Trophoblast cell (in vitro differentiated cells and primary cell): ENCODE results near the gene SH3BP1.
"Not testable (repeated sequence)": the region's sequence is repeated elsewhere in the genome, so short reads cannot be mapped to it uniquely, and the experiment has no call there.

ENCODE experiments used
- DNase-seq, 2 donors: peaks; one replicate each; pipeline ENCODE4 v3.0.0-alpha.2; 2016
- H2AFZ ChIP-seq: 2 replicates; pipeline ENCODE4 v1.6.1; 2013; ENCODE audit warnings: low read length, moderate library complexity, mild to moderate bottlenecking; ENCODE audit not compliant: insufficient read depth, poor library complexity
- H2AK5ac ChIP-seq: 2 replicates; pipeline ENCODE4 v1.6.1; 2013; ENCODE audit warnings: mild to moderate bottlenecking, low read length
- H2BK120ac ChIP-seq: 2 replicates; pipeline ENCODE4 v1.6.1; 2013; ENCODE audit warnings: low read length, mild to moderate bottlenecking, moderate library complexity; ENCODE audit not compliant: insufficient read depth, poor library complexity
- H2BK12ac ChIP-seq: 2 replicates; pipeline ENCODE4 v1.6.1; 2013; ENCODE audit warnings: mild to moderate bottlenecking, low read length, moderate library complexity
- H2BK5ac ChIP-seq: 2 replicates; pipeline ENCODE4 v1.6.1; 2013; ENCODE audit warnings: low read length, low read depth, moderate library complexity, mild to moderate bottlenecking; ENCODE audit not compliant: poor library complexity
- H3K14ac ChIP-seq: 2 replicates; pipeline ENCODE4 v1.6.1; 2013; ENCODE audit warnings: mild to moderate bottlenecking, low read length
- H3K18ac ChIP-seq: 2 replicates; pipeline ENCODE4 v1.6.1; 2013; ENCODE audit warnings: mild to moderate bottlenecking, low read length
- H3K23ac ChIP-seq: 2 replicates; pipeline ENCODE4 v1.6.1; 2013; ENCODE audit warnings: low read length
- H3K27ac ChIP-seq: 2 replicates; pipeline ENCODE4 v1.5.1; 2013; ENCODE audit warnings: low read depth, mild to moderate bottlenecking, inconsistent platforms, low read length, moderate library complexity
- H3K27me3 ChIP-seq: 2 replicates; pipeline ENCODE4 v1.6.1; 2013; ENCODE audit warnings: inconsistent platforms, mild to moderate bottlenecking, low read length, moderate library complexity; ENCODE audit not compliant: insufficient read depth
- H3K36me3 ChIP-seq, 2 experiments: 1 replicate in 1 of 2; 2 replicates in 1 of 2; pipeline ENCODE4 v1.6.1; 2013; ENCODE audit warnings: low read length in 2 of 2, mild to moderate bottlenecking in 2 of 2, moderate library complexity in 1 of 2; ENCODE audit not compliant: insufficient read depth in 2 of 2, control insufficient read depth in 1 of 2
- H3K4ac ChIP-seq: 2 replicates; pipeline ENCODE4 v1.6.1; 2013; ENCODE audit warnings: low read depth, mild to moderate bottlenecking, low read length, moderate library complexity
- H3K4me1 ChIP-seq, 2 experiments: 1 replicate in 1 of 2; 2 replicates in 1 of 2; pipeline ENCODE4 v1.6.1; 2013; ENCODE audit warnings: low read length in 2 of 2, mild to moderate bottlenecking in 2 of 2, moderate library complexity in 1 of 2; ENCODE audit not compliant: insufficient read depth in 2 of 2, control insufficient read depth in 1 of 2
- H3K4me2 ChIP-seq: 2 replicates; pipeline ENCODE4 v1.6.1; 2013; ENCODE audit warnings: inconsistent platforms, mild to moderate bottlenecking, low read length, moderate library complexity
- H3K4me3 ChIP-seq: 2 replicates; pipeline ENCODE4 v1.5.1; 2013; ENCODE audit warnings: mild to moderate bottlenecking, low read depth, low read length, inconsistent platforms
- H3K79me1 ChIP-seq: one replicate; pipeline ENCODE4 v1.6.1; 2013; ENCODE audit warnings: low read length
- H3K79me2 ChIP-seq: 2 replicates; pipeline ENCODE4 v1.6.1; 2013; ENCODE audit warnings: low read length, mild to moderate bottlenecking; ENCODE audit not compliant: control insufficient read depth, insufficient read depth, poor library complexity
- H3K9ac ChIP-seq: 2 replicates; pipeline ENCODE4 v1.6.1; 2013; ENCODE audit warnings: mild to moderate bottlenecking, low read length
- H3K9me3 ChIP-seq: 2 replicates; pipeline ENCODE4 v1.6.1; 2013; ENCODE audit warnings: low read depth, mild to moderate bottlenecking, control low read depth, inconsistent platforms, low read length; ENCODE audit not compliant: insufficient read depth
- H4K12ac ChIP-seq: 2 replicates; pipeline ENCODE4 v1.6.1; 2013; ENCODE audit warnings: low read depth, mild to moderate bottlenecking, low read length, moderate library complexity
- H4K8ac ChIP-seq: 2 replicates; pipeline ENCODE4 v1.6.1; 2013; ENCODE audit warnings: low read depth, mild to moderate bottlenecking, low read length, moderate library complexity
- H4K91ac ChIP-seq: one replicate; pipeline ENCODE4 v1.6.1; 2013; ENCODE audit warnings: low read depth, mild to moderate bottlenecking, low read length, moderate library complexity
- WGBS: extraction: QIAGEN DNeasy Blood & Tissue Kit; methylation state at CpG from one replicate; pipeline ENCODE4 v1.1.7; 2013; ENCODE audit warnings: missing lambda C conversion rate; ENCODE audit not compliant: insufficient read length, insufficient coverage; ENCODE audit errors: extremely low coverage; 5-methylcytosine and 5-hydroxymethylcytosine counted together

SH3BP1 gene

DNA sequence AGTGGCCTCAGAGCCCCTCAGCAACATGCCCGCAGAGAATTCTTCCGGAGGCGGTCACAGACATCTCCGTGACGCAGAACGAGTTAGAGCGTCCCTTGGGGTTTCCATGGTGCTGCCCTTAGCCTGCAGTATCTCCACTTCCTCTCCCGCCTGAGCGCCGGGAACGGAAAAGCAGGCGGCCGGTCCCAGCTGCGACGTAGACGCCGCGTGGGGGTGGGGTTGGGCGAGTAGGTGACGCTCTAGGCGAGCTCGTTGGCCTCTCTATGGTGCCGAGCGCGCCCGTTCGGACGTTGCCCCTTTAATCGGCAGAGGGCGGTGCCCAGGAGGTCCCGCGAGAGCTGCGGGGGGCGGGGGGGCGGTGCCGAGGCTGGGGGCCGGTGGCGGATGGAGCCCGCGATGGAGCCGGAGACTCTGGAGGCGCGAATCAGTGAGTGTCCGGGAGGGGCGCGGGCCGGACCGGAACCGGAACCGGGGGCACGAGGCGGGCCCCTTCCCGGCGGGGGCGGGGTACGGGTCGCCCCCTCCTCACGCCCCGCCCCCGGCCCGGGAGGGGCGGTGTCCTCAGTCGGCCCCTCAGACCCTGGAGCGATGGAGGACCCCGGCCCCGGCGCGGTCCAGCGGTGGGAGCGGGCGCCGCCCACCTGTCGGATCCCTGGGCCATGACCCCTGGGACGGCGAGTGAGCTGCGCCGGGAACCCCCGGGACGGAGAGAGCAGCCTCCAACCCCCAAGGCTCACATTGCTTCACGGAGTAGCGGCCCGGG lies 30.8 kb upstream of the SH3BP1 start, which contains the start of gene GGA1:
TSS of gene GGA1 (plus strand) at position 358 of the 763 bp plus-strand sequence. CDS start at position 385, 27 bp downstream.
- H3K27ac ChIP-seq = peak within 1 kb of the TSS; percentile 99
- peak within 1 kb of the TSS; percentile 93 for H3K4ac ChIP-seq
- H3K23ac ChIP-seq = no peak within 1 kb of the TSS
- peaks cover 8% of the 10 kb centered on the region for H3K79me2 ChIP-seq
- H4K91ac ChIP-seq = peak within 1 kb of the TSS; percentile 100
- peak within 1 kb of the TSS; percentile 99 for H3K18ac ChIP-seq
- peak within 1 kb of the TSS; percentile 90 for H3K4me2 ChIP-seq
- H3K27me3 ChIP-seq = no peaks in the 10 kb centered on the region
- peak within 1 kb of the TSS; percentile 98 for H4K12ac ChIP-seq
- peak within 1 kb of the TSS; percentile 98 for H4K8ac ChIP-seq
- no peak within 1 kb of the TSS for H2BK12ac ChIP-seq
- peaks cover 5% of the 10 kb centered on the region in 2 experiments for H3K4me1 ChIP-seq
- peak within 1 kb of the TSS; percentile 83 for H2AK5ac ChIP-seq
- peak; percentile 98 to 99 for DNase-seq
- H3K9me3 ChIP-seq = no peaks in the 10 kb centered on the region
- H3K4me3 ChIP-seq = peak within 1 kb of the TSS; percentile 92
- no CpG with 5 or more reads among the region's 82 CpGs for WGBS
- H3K79me1 ChIP-seq = peaks cover 11% of the 10 kb centered on the region
- H3K9ac ChIP-seq = peak within 1 kb of the TSS; percentile 88
- peak within 1 kb of the TSS; percentile 99 for H2BK5ac ChIP-seq
- H2BK120ac ChIP-seq = peak within 1 kb of the TSS; percentile 99
- peak within 1 kb of the TSS; percentile 91 for H2AFZ ChIP-seq
- H3K14ac ChIP-seq = peak within 1 kb of the TSS; percentile 98
- H3K36me3 ChIP-seq = peaks cover 0 to 3% of the 10 kb centered on the region in 2 experiments

DNA sequence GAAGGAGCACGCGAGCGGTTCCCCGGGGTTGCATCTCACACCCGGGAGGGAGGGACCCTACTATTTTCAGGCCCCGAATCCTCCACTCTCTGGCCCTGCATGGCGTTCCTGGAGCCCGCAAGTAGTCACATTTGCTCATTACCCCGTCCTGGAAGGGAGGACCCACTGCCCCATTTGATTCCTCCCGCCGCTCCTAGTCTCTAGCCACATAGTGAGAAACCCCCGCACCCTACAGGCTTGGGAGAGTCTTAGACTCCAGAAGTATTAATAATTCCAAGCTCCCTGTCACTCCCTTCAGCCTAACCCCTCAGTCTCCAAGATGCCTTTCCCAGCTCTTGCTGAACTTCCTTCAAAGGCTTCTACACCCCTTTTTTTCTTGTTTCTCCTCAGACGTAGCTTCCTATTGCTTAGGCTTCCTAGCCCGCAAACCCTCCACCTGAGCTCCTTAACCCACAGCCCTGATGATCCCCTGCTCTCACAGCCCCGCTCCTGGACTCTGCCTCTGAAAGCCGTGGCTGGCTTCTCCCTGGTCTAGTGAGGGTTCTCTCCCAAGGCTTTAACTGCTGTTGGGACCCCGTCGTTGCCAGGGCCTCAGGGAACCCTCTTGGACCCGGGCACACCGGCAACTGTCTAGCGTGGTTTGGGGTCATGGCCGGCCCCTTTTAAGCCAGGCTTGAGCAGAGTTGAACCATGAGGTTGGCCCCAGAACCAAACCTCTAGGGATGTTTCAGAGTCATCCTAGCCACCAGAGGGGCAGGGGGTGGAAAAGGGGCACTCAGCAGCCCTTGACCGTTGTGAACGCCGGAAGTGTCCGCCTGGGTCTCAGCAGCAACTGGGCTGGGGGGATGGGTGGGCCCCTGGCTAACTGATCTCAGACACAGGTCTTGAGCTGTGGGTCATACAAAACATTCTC lies 30.0 kb upstream of the SH3BP1 start:
- Histone ChIP-seq H3K9ac (peak overlapping the region; percentile 88), H3K9me3 (no peaks in the 10 kb centered on the region), H3K4ac (peak overlapping the region; percentile 93), H3K27ac (peak overlapping the region; percentile 99), H2BK5ac (peak overlapping the region; percentile 42), H2AFZ (peak overlapping the region; percentile 68), H3K23ac (no peak overlapping the region), H3K36me3 (peaks cover 8 to 12% of the 10 kb centered on the region in 2 experiments), H3K27me3 (no peaks in the 10 kb centered on the region), H3K4me1 (peaks cover 5% of the 10 kb centered on the region in 2 experiments), H3K14ac (peak overlapping the region; percentile 94), H3K79me1 (peaks cover 11% of the 10 kb centered on the region), H4K8ac (peak overlapping the region; percentile 92), H4K12ac (peak overlapping the region; percentile 90), H4K91ac (peak overlapping the region; percentile 88), H3K79me2 (peaks cover 8% of the 10 kb centered on the region), H2BK120ac (peak overlapping the region; percentile 92), H3K4me3 (peak overlapping the region; percentile 92), H2AK5ac (peak overlapping the region; percentile 83), H2BK12ac (no peak overlapping the region), H3K4me2 (peak overlapping the region; percentile 87), H3K18ac (peak overlapping the region; percentile 95)
- peak in 1 of 2 donors; percentile 29 for DNase-seq
- WGBS = no CpG with 5 or more reads among the region's 26 CpGs

DNA sequence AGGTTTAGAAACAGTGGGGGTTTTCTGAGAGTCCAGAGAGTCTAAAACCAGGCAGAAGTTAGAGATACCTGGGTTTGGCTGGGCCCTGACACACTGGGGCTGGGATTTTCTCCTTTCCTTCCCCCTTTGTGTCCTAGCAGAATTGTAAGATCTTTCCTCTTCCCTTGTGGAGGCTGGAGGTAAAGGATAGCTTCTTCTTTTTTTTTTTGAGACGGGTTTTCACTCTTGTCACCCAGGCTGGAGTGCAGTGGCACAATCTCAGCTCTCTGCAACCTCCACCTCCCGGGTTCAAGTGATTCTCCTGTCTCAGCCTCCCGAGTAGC lies 29.4 kb upstream of the SH3BP1 start:
- H4K8ac ChIP-seq, H3K79me2 ChIP-seq, H2BK120ac ChIP-seq, H2AFZ ChIP-seq, H2BK5ac ChIP-seq, H3K4me1 ChIP-seq, H3K23ac ChIP-seq, DNase-seq, H3K27ac ChIP-seq, H3K18ac ChIP-seq, H3K4me3 ChIP-seq, H3K14ac ChIP-seq, H2AK5ac ChIP-seq, H4K12ac ChIP-seq, H3K9ac ChIP-seq, H3K9me3 ChIP-seq, H2BK12ac ChIP-seq, H4K91ac ChIP-seq, H3K4me2 ChIP-seq, H3K27me3 ChIP-seq: not testable (repeated sequence)
- no CpG with 5 or more reads among the region's 3 CpGs for WGBS
- H3K4ac ChIP-seq = peak overlapping the region; percentile 44
- peaks cover 11% of the 10 kb centered on the region for H3K79me1 ChIP-seq
- peaks cover 11 to 12% of the 10 kb centered on the region in 2 experiments for H3K36me3 ChIP-seq

DNA sequence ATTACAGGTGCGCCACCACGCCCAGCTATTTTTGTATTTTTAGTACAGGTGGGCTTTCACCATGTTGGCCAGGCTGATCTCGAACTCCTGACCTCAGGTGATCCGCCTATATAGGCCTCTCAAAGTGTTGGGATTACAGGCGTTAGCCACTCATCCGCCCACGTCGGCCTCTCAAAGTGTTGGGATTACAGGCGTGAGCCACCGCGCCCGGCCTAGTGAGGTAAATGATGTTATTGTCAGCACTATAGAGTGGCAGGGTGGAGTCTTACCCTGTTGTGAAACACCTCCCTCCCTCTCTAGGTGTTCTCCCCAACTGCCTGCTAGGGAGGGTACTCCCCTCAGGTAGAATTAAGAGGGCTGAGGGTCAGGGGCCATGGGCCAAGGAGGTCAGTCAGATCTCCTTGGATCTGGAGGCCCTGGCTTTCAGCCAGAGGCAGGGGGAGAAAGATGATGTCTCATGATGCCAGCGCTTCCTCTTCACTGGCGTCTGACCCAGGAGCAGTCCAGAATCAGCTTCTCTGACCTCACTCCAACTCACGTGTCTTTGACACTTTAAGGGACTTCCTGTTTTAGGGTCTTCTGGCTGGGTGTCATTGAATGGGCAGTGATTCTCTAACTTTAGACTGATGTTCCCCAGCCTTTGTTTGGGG lies 28.9 kb upstream of the SH3BP1 start:
- peaks cover 5% of the 10 kb centered on the region in 2 experiments for H3K4me1 ChIP-seq
- peak; percentile 25 to 51 for DNase-seq
- H3K27ac ChIP-seq = no peak overlapping the region
- no peak overlapping the region for H3K4ac ChIP-seq
- H4K8ac ChIP-seq = no peak overlapping the region
- H3K9ac ChIP-seq = no peak overlapping the region
- H3K14ac ChIP-seq = no peak overlapping the region
- H3K4me2 ChIP-seq = no peak overlapping the region
- peaks cover 8% of the 10 kb centered on the region for H3K79me2 ChIP-seq
- H3K27me3 ChIP-seq = no peaks in the 10 kb centered on the region
- H4K91ac ChIP-seq = no peak overlapping the region
- no peak overlapping the region for H3K18ac ChIP-seq
- H4K12ac ChIP-seq = no peak overlapping the region
- no peak overlapping the region for H2AK5ac ChIP-seq
- H3K79me1 ChIP-seq = peaks cover 11% of the 10 kb centered on the region
- peaks cover 12 to 14% of the 10 kb centered on the region in 2 experiments for H3K36me3 ChIP-seq
- H2BK5ac ChIP-seq = no peak overlapping the region
- no peak overlapping the region for H3K23ac ChIP-seq
- no peaks in the 10 kb centered on the region for H3K9me3 ChIP-seq
- no CpG with 5 or more reads among the region's 15 CpGs for WGBS
- H3K4me3 ChIP-seq = no peak overlapping the region
- H2BK12ac ChIP-seq = no peak overlapping the region
- no peak overlapping the region for H2BK120ac ChIP-seq
- no peak overlapping the region for H2AFZ ChIP-seq
